HEK293 (cell line): ENCODE results near the gene TMUB1.

Experiments
- CTCF ChIA-PET: fragments of 350-600 bp; formaldehyde crosslinking; extraction: SDS; loops from one replicate; lab custom pipeline; 2021; ENCODE audit warnings: antibody characterized with exemption; lab: Yijun Ruan, JAX
- POLR2A ChIA-PET: fragments of 300-600 bp; formaldehyde crosslinking; extraction: SDS; loops from one replicate; lab custom pipeline; 2020; ENCODE audit warnings: antibody characterized with exemption, inconsistent platforms; lab: Yijun Ruan, JAX
- H3K27ac ChIP-seq: fragments of 200-500 bp; sonication (Bioruptor generic); 2 replicates; pipeline ENCODE4 v1.5.1; 2014; ENCODE audit warnings: low read depth, low read length, control low read depth, inconsistent platforms; ENCODE audit errors: extremely low read depth
- H3K36me3 ChIP-seq, 2 experiments: fragments of 200-500 bp in 1 of 2; sonication (Bioruptor generic) in 1 of 2; 1 replicate in 1 of 2; 2 replicates in 1 of 2; pipeline ENCODE4 v1.5.1; 2014 to 2017; ENCODE audit warnings: inconsistent platforms in 2 of 2, low read length in 2 of 2; ENCODE audit not compliant: control insufficient read depth in 2 of 2, insufficient read depth in 1 of 2
- H3K4me1 ChIP-seq: fragments of 200-500 bp; sonication (Bioruptor generic); 2 replicates; pipeline ENCODE4 v1.5.1; 2014; ENCODE audit warnings: mild to moderate bottlenecking, low read length, inconsistent platforms; ENCODE audit not compliant: control insufficient read depth, insufficient read depth
- H3K4me3 ChIP-seq: 2 replicates; pipeline ENCODE4 v1.5.1; 2011; ENCODE audit warnings: low read depth, mild to moderate bottlenecking, control low read depth, low read length, moderate library complexity
- H3K9me3 ChIP-seq: fragments of 200-500 bp; sonication (Bioruptor generic); 2 replicates; pipeline ENCODE4 v1.5.1; 2014; ENCODE audit warnings: low read depth, low read length, inconsistent platforms; ENCODE audit not compliant: control insufficient read depth, insufficient read depth
- TCF7L2 ChIP-seq: IDR thresholded peaks from 2 replicates; pipeline ENCODE4 v1.6.1; 2011; ENCODE audit warnings: low read depth, mild to moderate bottlenecking, inconsistent platforms, low read length, moderate library complexity, borderline replicate concordance
- TRIM28 ChIP-seq: IDR thresholded peaks from 2 replicates; pipeline ENCODE4 v1.6.1; 2011; ENCODE audit warnings: low read length, control low read depth, borderline replicate concordance
- ZBTB17 ChIP-seq: fragments of 450-650 bp; formaldehyde crosslinking; IDR thresholded peaks from 2 replicates; pipeline ENCODE4 v1.5.1; 2016; ENCODE audit warnings: missing biosample characterization, missing genetic modification characterization
- ZNF146 ChIP-seq: fragments of 450-650 bp; formaldehyde crosslinking; IDR thresholded peaks from 2 replicates; pipeline ENCODE4 v1.5.1; 2016; ENCODE audit warnings: missing biosample characterization, missing genetic modification characterization
- ZNF174 ChIP-seq: fragments of 450-650 bp; formaldehyde crosslinking; IDR thresholded peaks from 2 replicates; pipeline ENCODE4 v1.5.0; 2017; ENCODE audit warnings: missing biosample characterization, mild to moderate bottlenecking, missing genetic modification characterization
- ZNF18 ChIP-seq: fragments of 450-650 bp; formaldehyde crosslinking; IDR thresholded peaks from 2 replicates; pipeline ENCODE4 v1.5.1; 2016; ENCODE audit warnings: missing biosample characterization, missing genetic modification characterization
- ZNF184 ChIP-seq: fragments of 450-650 bp; IDR thresholded peaks from 2 replicates; pipeline ENCODE4 v1.5.1; 2018; ENCODE audit warnings: missing biosample characterization, mild to moderate bottlenecking, missing genetic modification characterization
- ZNF211 ChIP-seq: fragments of 450-650 bp; formaldehyde crosslinking; IDR thresholded peaks from 2 replicates; pipeline ENCODE4 v1.5.1; 2016; ENCODE audit warnings: low read depth, missing biosample characterization, missing genetic modification characterization
- ZNF274 ChIP-seq, 2 experiments: fragments of 200-500 bp in 1 of 2; fragments of 450-650 bp in 1 of 2; sonication (Bioruptor generic) in 1 of 2; formaldehyde crosslinking in 1 of 2; IDR thresholded peaks; 2 replicates each; pipeline versions ENCODE4 v1.5.1 to v1.6.1; 2014 to 2016; ENCODE audit warnings: borderline replicate concordance in 1 of 2, inconsistent platforms in 1 of 2, low read length in 1 of 2, missing biosample characterization in 1 of 2, missing genetic modification characterization in 1 of 2
- ZNF324 ChIP-seq: fragments of 450-650 bp; formaldehyde crosslinking; IDR thresholded peaks from 2 replicates; pipeline ENCODE4 v1.5.1; 2016; ENCODE audit warnings: missing biosample characterization, missing genetic modification characterization
- ZNF341 ChIP-seq: fragments of 450-650 bp; formaldehyde crosslinking; IDR thresholded peaks from 2 replicates; pipeline ENCODE4; 2016; ENCODE audit warnings: low read depth, missing biosample characterization, missing genetic modification characterization
- ZNF394 ChIP-seq: fragments of 450-650 bp; formaldehyde crosslinking; IDR thresholded peaks from 2 replicates; pipeline ENCODE4 v1.5.1; 2016; ENCODE audit warnings: missing biosample characterization, missing genetic modification characterization, mild to moderate bottlenecking, moderate library complexity, borderline replicate concordance
- ZNF416 ChIP-seq: fragments of 450-650 bp; formaldehyde crosslinking; IDR thresholded peaks from 2 replicates; pipeline ENCODE4 v1.5.1; 2016; ENCODE audit warnings: missing biosample characterization, missing genetic modification characterization
- ZNF426 ChIP-seq: fragments of 450-650 bp; formaldehyde crosslinking; IDR thresholded peaks from 2 replicates; pipeline ENCODE4 v1.5.1; 2017; ENCODE audit warnings: missing biosample characterization, missing genetic modification characterization, mild to moderate bottlenecking, inconsistent platforms, moderate library complexity
- ZNF449 ChIP-seq: fragments of 450-650 bp; formaldehyde crosslinking; IDR thresholded peaks from 2 replicates; pipeline ENCODE4 v1.5.1; 2017; ENCODE audit warnings: missing biosample characterization, mild to moderate bottlenecking, missing genetic modification characterization, moderate library complexity
- ZNF529 ChIP-seq: fragments of 450-650 bp; formaldehyde crosslinking; IDR thresholded peaks from 2 replicates; pipeline ENCODE4 v1.5.1; 2017; ENCODE audit warnings: missing genetic modification characterization, missing biosample characterization; ENCODE audit not compliant: insufficient replicate concordance
- ZNF530 ChIP-seq: fragments of 450-650 bp; formaldehyde crosslinking; IDR thresholded peaks from 2 replicates; pipeline ENCODE4 v1.5.1; 2016; ENCODE audit warnings: low read depth, missing biosample characterization, missing genetic modification characterization
- ZNF580 ChIP-seq: fragments of 450-650 bp; formaldehyde crosslinking; IDR thresholded peaks from 2 replicates; pipeline ENCODE4 v1.5.1; 2016; ENCODE audit warnings: missing biosample characterization, missing genetic modification characterization
- ZNF626 ChIP-seq: fragments of 450-650 bp; sonication (Bioruptor Pico); formaldehyde crosslinking; IDR thresholded peaks from 2 replicates; pipeline ENCODE4 v1.5.1; 2018; ENCODE audit warnings: missing biosample characterization, missing genetic modification characterization, inconsistent platforms
- ZNF639 ChIP-seq: fragments of 450-650 bp; formaldehyde crosslinking; IDR thresholded peaks from 2 replicates; pipeline ENCODE4 v1.5.1; 2016; ENCODE audit warnings: missing biosample characterization, missing genetic modification characterization
- ZNF707 ChIP-seq: fragments of 450-650 bp; formaldehyde crosslinking; IDR thresholded peaks from 2 replicates; pipeline ENCODE4 v1.5.1; 2016; ENCODE audit warnings: missing biosample characterization, missing genetic modification characterization
- ZNF785 ChIP-seq: fragments of 450-650 bp; formaldehyde crosslinking; IDR thresholded peaks from 2 replicates; pipeline ENCODE4 v1.5.1; 2016; ENCODE audit warnings: missing biosample characterization, missing genetic modification characterization
- TF ChIP-seq, protein P1 (sequence below): fragments of 450-650 bp; formaldehyde crosslinking; IDR thresholded peaks from 2 replicates; pipeline ENCODE4; 2016; ENCODE audit warnings: missing biosample characterization, missing genetic modification characterization
- TF ChIP-seq, protein P2 (sequence below): fragments of 450-650 bp; formaldehyde crosslinking; IDR thresholded peaks from 2 replicates; pipeline ENCODE4 v1.5.1; 2016; ENCODE audit warnings: missing biosample characterization, missing genetic modification characterization

TMUB1 gene

GRCh38 chr7:151113344-151114150 is 30.3 kb upstream of the TMUB1 start (continued):
- TF ChIP-seq ZNF449 (tag by site-specific recombination), result peak; percentile 55
- TF ChIP-seq TCF7L2, result peak; percentile 92

DNA sequence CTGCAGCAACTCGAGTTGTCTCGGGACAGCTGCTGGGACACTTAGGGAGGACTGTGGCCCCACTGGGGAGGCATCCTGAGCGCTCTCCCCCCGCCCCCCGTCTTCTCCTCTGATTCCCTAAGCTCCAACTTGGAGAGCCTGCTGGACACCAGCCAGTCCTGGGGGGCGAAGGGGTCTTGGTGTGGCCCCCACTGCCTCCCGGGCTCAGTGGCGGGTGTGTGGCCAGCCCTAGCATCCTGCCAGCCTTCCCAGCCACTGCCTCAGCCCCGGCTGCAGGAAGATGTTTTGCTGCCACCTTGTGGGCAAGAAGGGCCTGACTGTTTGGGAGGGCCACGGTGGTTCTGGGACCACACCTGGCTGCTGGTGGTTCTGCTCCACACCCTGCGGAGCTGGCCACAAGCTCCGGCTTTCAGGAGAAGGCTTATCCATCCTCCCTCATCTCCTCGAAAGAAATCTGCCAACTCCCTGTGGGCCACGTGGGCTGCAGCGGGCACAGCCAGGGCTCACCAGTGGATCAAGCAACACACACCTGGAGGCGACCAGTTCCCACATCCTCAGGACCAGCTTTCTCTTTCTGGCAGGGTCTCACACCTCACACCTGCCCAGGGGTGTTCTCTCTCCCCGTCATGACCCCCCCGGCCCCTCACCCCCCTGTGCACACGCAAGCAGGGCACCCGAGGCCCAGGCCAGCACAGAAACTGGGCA is 27.8 kb upstream of the TMUB1 start:
- no peaks in the 10 kb centered on the region for H3K4me1 ChIP-seq
- CTCF ChIA-PET, result interaction anchor here (0.6 to 5.5 kb wide), 45 partner anchors 9 to 334 kb away, joined by 3 to 43 read pairs (median 5); partner anchors contain the start of genes ABCB8, FASTK and TMUB1
- H3K27ac ChIP-seq, result no peak overlapping the region
- H3K36me3 ChIP-seq, result peaks cover 0 to 10% of the 10 kb centered on the region in 2 experiments; a peak in 1 of 3 replicates
- H3K4me3 ChIP-seq, result no peak overlapping the region
- H3K9me3 ChIP-seq, result no peaks in the 10 kb centered on the region
- POLR2A ChIA-PET, result interaction anchor here (0.7 to 2.2 kb wide), 7 partner anchors 23 to 98 kb away, joined by 3 to 12 read pairs (median 4); partner anchors contain the start of genes ABCB8 and FASTK
- TF ChIP-seq, protein P1, sequence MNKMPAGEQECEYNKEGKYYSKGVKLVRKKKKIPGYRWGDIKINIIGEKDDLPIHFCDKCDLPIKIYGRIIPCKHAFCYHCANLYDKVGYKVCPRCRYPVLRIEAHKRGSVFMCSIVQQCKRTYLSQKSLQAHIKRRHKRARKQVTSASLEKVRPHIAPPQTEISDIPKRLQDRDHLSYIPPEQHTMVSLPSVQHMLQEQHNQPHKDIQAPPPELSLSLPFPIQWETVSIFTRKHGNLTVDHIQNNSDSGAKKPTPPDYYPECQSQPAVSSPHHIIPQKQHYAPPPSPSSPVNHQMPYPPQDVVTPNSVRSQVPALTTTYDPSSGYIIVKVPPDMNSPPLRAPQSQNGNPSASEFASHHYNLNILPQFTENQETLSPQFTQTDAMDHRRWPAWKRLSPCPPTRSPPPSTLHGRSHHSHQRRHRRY (tag by site-specific recombination), result no peak
- TF ChIP-seq ZNF211 (tag by site-specific recombination) (no peak), ZNF530 (tag by site-specific recombination) (no peak), ZNF580 (tag by site-specific recombination) (no peak), ZNF174 (no peak), ZNF426 (tag by site-specific recombination) (no peak), ZNF639 (tag by site-specific recombination) (0 out of 2 replicates have a peak, but pooled peaks have one; percentile 19), ZNF626 (tag by site-specific recombination) (no peak), ZNF785 (tag by site-specific recombination) (no peak), ZNF394 (tag by site-specific recombination) (no peak), ZNF341 (tag by site-specific recombination) (peak; percentile 55; the same call in 1 of the 2 replicates), ZBTB17 (no peak), ZNF529 (tag by site-specific recombination) (no peak), ZNF18 (tag by site-specific recombination) (no peak), ZNF324 (tag by site-specific recombination) (no peak), ZNF184 (tag by site-specific recombination) (no peak), ZNF707 (tag by site-specific recombination) (no peak), TRIM28 (no peak), ZNF416 (tag by site-specific recombination) (no peak), ZNF146 (tag by site-specific recombination) (no peak), ZNF274 (IDR thresholded peaks at IDR 0.05; ENCODE audit: low read length) (no peak), ZNF274 (tag by site-specific recombination; IDR thresholded peaks at IDR 0.05; ENCODE audit: borderline replicate concordance) (no peak)
- TF ChIP-seq, protein P2, sequence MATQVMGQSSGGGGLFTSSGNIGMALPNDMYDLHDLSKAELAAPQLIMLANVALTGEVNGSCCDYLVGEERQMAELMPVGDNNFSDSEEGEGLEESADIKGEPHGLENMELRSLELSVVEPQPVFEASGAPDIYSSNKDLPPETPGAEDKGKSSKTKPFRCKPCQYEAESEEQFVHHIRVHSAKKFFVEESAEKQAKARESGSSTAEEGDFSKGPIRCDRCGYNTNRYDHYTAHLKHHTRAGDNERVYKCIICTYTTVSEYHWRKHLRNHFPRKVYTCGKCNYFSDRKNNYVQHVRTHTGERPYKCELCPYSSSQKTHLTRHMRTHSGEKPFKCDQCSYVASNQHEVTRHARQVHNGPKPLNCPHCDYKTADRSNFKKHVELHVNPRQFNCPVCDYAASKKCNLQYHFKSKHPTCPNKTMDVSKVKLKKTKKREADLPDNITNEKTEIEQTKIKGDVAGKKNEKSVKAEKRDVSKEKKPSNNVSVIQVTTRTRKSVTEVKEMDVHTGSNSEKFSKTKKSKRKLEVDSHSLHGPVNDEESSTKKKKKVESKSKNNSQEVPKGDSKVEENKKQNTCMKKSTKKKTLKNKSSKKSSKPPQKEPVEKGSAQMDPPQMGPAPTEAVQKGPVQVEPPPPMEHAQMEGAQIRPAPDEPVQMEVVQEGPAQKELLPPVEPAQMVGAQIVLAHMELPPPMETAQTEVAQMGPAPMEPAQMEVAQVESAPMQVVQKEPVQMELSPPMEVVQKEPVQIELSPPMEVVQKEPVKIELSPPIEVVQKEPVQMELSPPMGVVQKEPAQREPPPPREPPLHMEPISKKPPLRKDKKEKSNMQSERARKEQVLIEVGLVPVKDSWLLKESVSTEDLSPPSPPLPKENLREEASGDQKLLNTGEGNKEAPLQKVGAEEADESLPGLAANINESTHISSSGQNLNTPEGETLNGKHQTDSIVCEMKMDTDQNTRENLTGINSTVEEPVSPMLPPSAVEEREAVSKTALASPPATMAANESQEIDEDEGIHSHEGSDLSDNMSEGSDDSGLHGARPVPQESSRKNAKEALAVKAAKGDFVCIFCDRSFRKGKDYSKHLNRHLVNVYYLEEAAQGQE (tag by site-specific recombination), result no peak
